Neural cell (in vitro differentiated cells): ENCODE results near the gene SIMC1. TPM values are rescaled to one million over a fixed set of nuclear protein-coding genes. Genes with fewer than 3 reads are reported as not detected.
A peak's percentile ranks its signal among the peaks of the same experiment; 100 is the strongest.

ENCODE experiments used
- H2AFZ ChIP-seq: fragments of 200-600, 300-800 bp; sonication (generic), shearing (Covaris generic); 2 replicates; pipeline ENCODE4 v1.6.0; 2014; ENCODE audit warnings: low read depth, mild to moderate bottlenecking, antibody characterized with exemption, low read length, moderate library complexity
- H3F3A ChIP-seq: fragments of 200-600 bp; shearing (Covaris generic); 2 replicates; pipeline ENCODE4 v1.6.1; 2016; ENCODE audit warnings: mild to moderate bottlenecking, moderate library complexity, mixed read lengths, antibody characterized with exemption, low read length; ENCODE audit not compliant: insufficient read depth, poor library complexity, severe bottlenecking
- H3K27ac ChIP-seq: fragments of 200-600, 300-800 bp; sonication (generic), shearing (Covaris generic); 2 replicates; pipeline ENCODE4 v1.5.1; 2014; ENCODE audit warnings: mild to moderate bottlenecking, low read length, moderate library complexity
- H3K27me3 ChIP-seq: fragments of 300-800, 200-600 bp; sonication (generic), shearing (Covaris generic); 2 replicates; pipeline ENCODE4 v1.6.0; 2014; ENCODE audit warnings: mild to moderate bottlenecking, low read depth, low read length, moderate library complexity; ENCODE audit not compliant: insufficient read depth
- H3K36me3 ChIP-seq: fragments of 300-800, 200-600 bp; sonication (generic), shearing (Covaris generic); 2 replicates; pipeline ENCODE4 v1.5.1; 2014; ENCODE audit warnings: mild to moderate bottlenecking, antibody characterized with exemption, low read length, moderate library complexity; ENCODE audit not compliant: insufficient read depth
- H3K4me2 ChIP-seq: fragments of 300-800, 200-600 bp; sonication (generic), shearing (Covaris generic); 2 replicates; pipeline ENCODE4 v1.6.0; 2014; ENCODE audit warnings: mild to moderate bottlenecking, low read length
- H3K4me3 ChIP-seq: fragments of 300-800, 200-600 bp; sonication (generic), shearing (Covaris generic); 2 replicates; pipeline ENCODE4 v1.5.1; 2014; ENCODE audit warnings: mild to moderate bottlenecking, low read length, moderate library complexity
- H3K79me2 ChIP-seq: fragments of 200-600 bp; shearing (Covaris generic); replicated peaks from 2 replicates; pipeline ENCODE4 v1.6.0; 2014; ENCODE audit warnings: mild to moderate bottlenecking, low read length, moderate library complexity; ENCODE audit not compliant: insufficient read depth
- H3K9ac ChIP-seq: fragments of 300-800, 200-600 bp; sonication (generic), shearing (Covaris generic); 2 replicates; pipeline ENCODE4 v1.6.1; 2016; ENCODE audit warnings: mild to moderate bottlenecking, low read length, mixed read lengths
- H3K9me2 ChIP-seq: fragments of 200-600 bp; shearing (Covaris generic); 2 replicates; pipeline ENCODE4 v1.6.1; 2016; ENCODE audit warnings: mild to moderate bottlenecking, low read length, mixed read lengths; ENCODE audit not compliant: insufficient read depth
- H3K9me3 ChIP-seq: fragments of 200-600, 300-800 bp; sonication (generic), shearing (Covaris generic); 2 replicates; pipeline ENCODE4 v1.6.1; 2016; ENCODE audit warnings: mild to moderate bottlenecking, mixed run types, low read length, moderate library complexity, mixed read lengths
- H4K20me1 ChIP-seq: fragments of 200-600 bp; shearing (Covaris generic); 2 replicates; pipeline ENCODE4 v1.6.1; 2016; ENCODE audit warnings: mild to moderate bottlenecking, mixed run types; ENCODE audit not compliant: insufficient read depth
- EP300 ChIP-seq: fragments of 450-650 bp; conservative IDR thresholded peaks from 2 replicates; pipeline ENCODE4 v1.6.1; 2014; ENCODE audit warnings: antibody characterized with exemption, mild to moderate bottlenecking, moderate library complexity; ENCODE audit not compliant: poor library complexity, severe bottlenecking
- EZH2 ChIP-seq: fragments of 200-600, 300-800 bp; shearing (Covaris generic), sonication (generic); IDR thresholded peaks from 2 replicates; pipeline ENCODE4 v1.6.1; 2014; ENCODE audit warnings: antibody characterized with exemption, low read length, borderline replicate concordance, mild to moderate bottlenecking; ENCODE audit not compliant: insufficient read depth, poor library complexity, severe bottlenecking
- MXI1 ChIP-seq: fragments of 450-650 bp; conservative IDR thresholded peaks from 2 replicates; pipeline ENCODE4 v1.6.1; 2014; ENCODE audit warnings: antibody characterized with exemption, mild to moderate bottlenecking; ENCODE audit not compliant: poor library complexity, severe bottlenecking
- POLR2AphosphoS5 ChIP-seq: IDR thresholded peaks from 2 replicates; pipeline ENCODE4 v1.6.1; 2012
- RAD21 ChIP-seq: fragments of 450-650 bp; conservative IDR thresholded peaks from 2 replicates; pipeline ENCODE4 v1.6.1; 2014; ENCODE audit warnings: antibody characterized with exemption, mild to moderate bottlenecking, moderate library complexity
- SMC3 ChIP-seq: fragments of 450-650 bp; conservative IDR thresholded peaks from 2 replicates; pipeline ENCODE4 v1.6.1; 2014; ENCODE audit warnings: antibody characterized with exemption, mild to moderate bottlenecking, moderate library complexity; ENCODE audit not compliant: poor library complexity
- TAF1 ChIP-seq: IDR thresholded peaks from 2 replicates; pipeline ENCODE4 v1.6.1; 2012; ENCODE audit warnings: low read depth
- polyA plus RNA-seq: library from polyadenylated mRNA; depleted of rRNA; stranded (reverse); fragments of >200 nt; gene quantifications from 2 replicates; pipeline ENCODE4 v1.2.3, GENCODE V29; 2014
- TF ChIP-seq, protein P1 (sequence below): IDR thresholded peaks from 2 replicates; pipeline ENCODE4 v1.6.1; 2012; ENCODE audit warnings: borderline replicate concordance
- TF ChIP-seq, protein P2 (sequence below): fragments of 450-650 bp; IDR thresholded peaks from 2 replicates; pipeline ENCODE4 v1.5.1; 2014; ENCODE audit warnings: antibody characterized with exemption, mild to moderate bottlenecking, moderate library complexity; ENCODE audit not compliant: poor library complexity, severe bottlenecking

SIMC1 gene
- polyA plus RNA-seq, 1 donor from 2014 or later, result 20.7 TPM

DNA sequence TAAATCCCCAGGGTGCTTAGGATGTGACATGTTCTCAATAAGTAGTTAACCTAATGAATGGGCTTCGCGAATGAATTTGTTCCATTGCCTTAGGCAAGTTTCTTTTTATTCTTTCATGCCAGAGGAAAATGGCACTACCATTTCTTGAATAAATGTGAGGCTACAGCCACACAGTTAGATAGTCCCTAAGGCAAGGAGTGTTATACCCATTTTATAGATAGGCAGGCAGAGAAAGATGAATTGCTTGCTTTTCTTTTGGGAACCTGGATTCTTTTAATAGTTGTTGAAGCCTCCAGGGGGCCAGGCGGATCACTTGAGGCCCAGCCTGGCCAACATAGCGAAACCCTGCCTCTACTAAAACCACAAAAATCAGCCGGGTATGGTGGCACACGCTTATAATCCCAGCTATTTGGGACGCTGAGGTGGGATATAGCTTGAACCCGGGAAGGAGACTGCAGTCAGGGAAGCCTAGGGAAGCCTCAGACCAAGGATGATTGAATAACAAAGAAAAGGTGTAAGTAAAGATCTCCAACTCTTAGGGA is 149.2 kb downstream of the SIMC1 start (continued):
- no peak for TF ChIP-seq EZH2
- no peak for TF ChIP-seq TAF1

DNA sequence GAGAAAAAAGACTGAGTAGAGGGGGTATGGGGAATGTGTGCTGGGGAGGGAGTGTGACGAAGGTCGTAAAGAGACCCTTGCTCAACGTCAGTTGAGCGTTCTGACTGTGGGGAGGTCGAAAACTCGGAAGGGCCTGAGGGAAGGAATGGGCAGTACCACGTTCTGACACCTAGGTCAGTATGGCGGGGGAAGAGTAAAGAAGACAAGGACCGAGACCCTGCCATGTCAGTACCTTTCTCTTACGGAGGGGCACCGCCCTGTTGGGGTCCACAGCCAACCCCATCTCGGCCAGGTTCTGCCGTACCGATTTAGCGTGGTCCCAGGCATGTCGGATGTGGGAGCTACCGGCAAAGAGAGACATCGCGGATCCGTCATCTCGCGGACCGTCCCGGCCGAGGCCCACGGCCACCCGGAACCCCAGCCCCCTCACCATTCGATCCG is 149.8 kb downstream of the SIMC1 start:
- Histone ChIP-seq H3K4me3 (peak overlapping the region; percentile 81), H3K9me3 (no peaks in the 10 kb centered on the region), H2AFZ (no peak overlapping the region), H3K27ac (peak overlapping the region; percentile 90), H3F3A (no peaks in the 10 kb centered on the region), H3K36me3 (no peaks in the 10 kb centered on the region), H3K9ac (peak overlapping the region; percentile 85), H3K27me3 (no peaks in the 10 kb centered on the region), H3K79me2 (peaks cover 10% of the 10 kb centered on the region), H4K20me1 (no peaks in the 10 kb centered on the region), H3K4me2 (peak overlapping the region; percentile 57), H3K9me2 (no peaks in the 10 kb centered on the region)
- no peak for TF ChIP-seq TAF1
- TF ChIP-seq EP300, result no peak
- TF ChIP-seq SMC3, result peak; percentile 4
- TF ChIP-seq, protein P1, sequence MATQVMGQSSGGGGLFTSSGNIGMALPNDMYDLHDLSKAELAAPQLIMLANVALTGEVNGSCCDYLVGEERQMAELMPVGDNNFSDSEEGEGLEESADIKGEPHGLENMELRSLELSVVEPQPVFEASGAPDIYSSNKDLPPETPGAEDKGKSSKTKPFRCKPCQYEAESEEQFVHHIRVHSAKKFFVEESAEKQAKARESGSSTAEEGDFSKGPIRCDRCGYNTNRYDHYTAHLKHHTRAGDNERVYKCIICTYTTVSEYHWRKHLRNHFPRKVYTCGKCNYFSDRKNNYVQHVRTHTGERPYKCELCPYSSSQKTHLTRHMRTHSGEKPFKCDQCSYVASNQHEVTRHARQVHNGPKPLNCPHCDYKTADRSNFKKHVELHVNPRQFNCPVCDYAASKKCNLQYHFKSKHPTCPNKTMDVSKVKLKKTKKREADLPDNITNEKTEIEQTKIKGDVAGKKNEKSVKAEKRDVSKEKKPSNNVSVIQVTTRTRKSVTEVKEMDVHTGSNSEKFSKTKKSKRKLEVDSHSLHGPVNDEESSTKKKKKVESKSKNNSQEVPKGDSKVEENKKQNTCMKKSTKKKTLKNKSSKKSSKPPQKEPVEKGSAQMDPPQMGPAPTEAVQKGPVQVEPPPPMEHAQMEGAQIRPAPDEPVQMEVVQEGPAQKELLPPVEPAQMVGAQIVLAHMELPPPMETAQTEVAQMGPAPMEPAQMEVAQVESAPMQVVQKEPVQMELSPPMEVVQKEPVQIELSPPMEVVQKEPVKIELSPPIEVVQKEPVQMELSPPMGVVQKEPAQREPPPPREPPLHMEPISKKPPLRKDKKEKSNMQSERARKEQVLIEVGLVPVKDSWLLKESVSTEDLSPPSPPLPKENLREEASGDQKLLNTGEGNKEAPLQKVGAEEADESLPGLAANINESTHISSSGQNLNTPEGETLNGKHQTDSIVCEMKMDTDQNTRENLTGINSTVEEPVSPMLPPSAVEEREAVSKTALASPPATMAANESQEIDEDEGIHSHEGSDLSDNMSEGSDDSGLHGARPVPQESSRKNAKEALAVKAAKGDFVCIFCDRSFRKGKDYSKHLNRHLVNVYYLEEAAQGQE, result peak; percentile 23
- no peak for TF ChIP-seq MXI1

DNA sequence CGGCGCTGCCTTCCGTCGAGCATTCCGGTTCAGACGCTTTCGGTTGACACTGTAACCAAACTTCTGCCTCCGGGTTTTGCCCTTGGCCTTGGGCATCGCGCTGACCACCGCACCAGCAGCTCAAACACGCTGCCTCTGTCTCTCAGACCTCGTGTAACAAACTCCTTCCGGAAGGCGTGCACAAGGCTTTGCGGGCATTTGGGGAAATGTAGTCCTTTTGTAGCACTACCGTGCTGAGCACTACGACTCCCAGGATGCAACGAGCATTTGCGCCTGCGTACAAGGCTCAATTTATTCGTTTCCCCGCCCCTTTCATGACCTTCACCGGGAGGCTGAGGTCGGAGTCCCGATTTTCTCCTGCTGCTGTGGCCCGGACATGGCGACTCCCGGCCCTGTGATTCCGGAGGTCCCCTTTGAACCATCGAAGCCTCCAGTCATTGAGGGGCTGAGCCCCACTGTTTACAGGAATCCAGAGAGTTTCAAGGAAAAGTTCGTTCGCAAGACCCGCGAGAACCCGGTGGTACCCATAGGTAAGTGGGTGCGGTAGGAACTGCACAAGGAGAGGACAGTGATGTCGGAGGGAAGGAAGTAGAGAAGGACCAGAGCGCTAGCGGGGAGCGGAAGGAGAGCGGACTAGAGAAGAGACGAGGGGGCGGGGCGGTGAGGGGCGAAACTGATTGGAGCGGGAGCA is 150.4 kb downstream of the SIMC1 start, which contains the start of the genes HIGD2A and NOP16:
TSS of gene HIGD2A (plus strand) at position 308 of the 691 bp plus-strand sequence. CDS start at position 377, 69 bp downstream.
TSS of gene NOP16 (minus strand) at position 155 of the 691 bp plus-strand sequence. CDS start at position 96, 59 bp downstream.
- H3K27me3 ChIP-seq, result no peaks in the 10 kb centered on the region
- no peaks in the 10 kb centered on the region for H4K20me1 ChIP-seq
- peak within 1 kb of the TSS; percentile 90 for H3K27ac ChIP-seq
- H3K36me3 ChIP-seq, result no peaks in the 10 kb centered on the region
- H3K79me2 ChIP-seq, result peaks cover 10% of the 10 kb centered on the region
- H3K4me3 ChIP-seq, result peak within 1 kb of the TSS; percentile 81
- peak within 1 kb of the TSS; percentile 43 for H2AFZ ChIP-seq
- H3K9me3 ChIP-seq, result no peaks in the 10 kb centered on the region
- TF ChIP-seq POLR2AphosphoS5, result peak; percentile 21
- TF ChIP-seq, protein P1, result no peak
- TF ChIP-seq, protein P2, sequence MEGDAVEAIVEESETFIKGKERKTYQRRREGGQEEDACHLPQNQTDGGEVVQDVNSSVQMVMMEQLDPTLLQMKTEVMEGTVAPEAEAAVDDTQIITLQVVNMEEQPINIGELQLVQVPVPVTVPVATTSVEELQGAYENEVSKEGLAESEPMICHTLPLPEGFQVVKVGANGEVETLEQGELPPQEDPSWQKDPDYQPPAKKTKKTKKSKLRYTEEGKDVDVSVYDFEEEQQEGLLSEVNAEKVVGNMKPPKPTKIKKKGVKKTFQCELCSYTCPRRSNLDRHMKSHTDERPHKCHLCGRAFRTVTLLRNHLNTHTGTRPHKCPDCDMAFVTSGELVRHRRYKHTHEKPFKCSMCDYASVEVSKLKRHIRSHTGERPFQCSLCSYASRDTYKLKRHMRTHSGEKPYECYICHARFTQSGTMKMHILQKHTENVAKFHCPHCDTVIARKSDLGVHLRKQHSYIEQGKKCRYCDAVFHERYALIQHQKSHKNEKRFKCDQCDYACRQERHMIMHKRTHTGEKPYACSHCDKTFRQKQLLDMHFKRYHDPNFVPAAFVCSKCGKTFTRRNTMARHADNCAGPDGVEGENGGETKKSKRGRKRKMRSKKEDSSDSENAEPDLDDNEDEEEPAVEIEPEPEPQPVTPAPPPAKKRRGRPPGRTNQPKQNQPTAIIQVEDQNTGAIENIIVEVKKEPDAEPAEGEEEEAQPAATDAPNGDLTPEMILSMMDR, result peak; percentile 23
- no peak for TF ChIP-seq RAD21
- peak; percentile 100 for TF ChIP-seq MXI1
- no peak for TF ChIP-seq TAF1
- peak; percentile 69 for TF ChIP-seq EP300
- peak; percentile 43 for TF ChIP-seq SMC3
- TF ChIP-seq EZH2, result no peak
- H3K9me2 ChIP-seq, result no peaks in the 10 kb centered on the region
- H3F3A ChIP-seq, result no peaks in the 10 kb centered on the region
- H3K9ac ChIP-seq, result peak within 1 kb of the TSS; percentile 85
- H3K4me2 ChIP-seq, result peak within 1 kb of the TSS; percentile 98
